Astrocyte of the spinal cord (primary cell): Measurements from ENCODE around the gene PARP1.

ENCODE experiments used
- DNase-seq: peaks from one replicate; pipeline ENCODE4 v3.0.0; 2011; ENCODE audit warnings: low read depth, low spot score
- H3K4me3 ChIP-seq: 2 replicates; pipeline ENCODE4 v1.5.1; 2011; ENCODE audit warnings: low read depth, mild to moderate bottlenecking, low read length, moderate library complexity
- CTCF ChIP-seq: IDR thresholded peaks from 2 replicates; pipeline ENCODE4 v1.5.1; 2012; ENCODE audit warnings: low read depth, mild to moderate bottlenecking, low read length, inconsistent platforms
- in situ Hi-C: cut with HindIII; loops from 2 replicates; pipeline ENCODE4 v1.10.0; 2017; ENCODE audit warnings: low sequenced_read_pairs

The PARP1 gene

DNA sequence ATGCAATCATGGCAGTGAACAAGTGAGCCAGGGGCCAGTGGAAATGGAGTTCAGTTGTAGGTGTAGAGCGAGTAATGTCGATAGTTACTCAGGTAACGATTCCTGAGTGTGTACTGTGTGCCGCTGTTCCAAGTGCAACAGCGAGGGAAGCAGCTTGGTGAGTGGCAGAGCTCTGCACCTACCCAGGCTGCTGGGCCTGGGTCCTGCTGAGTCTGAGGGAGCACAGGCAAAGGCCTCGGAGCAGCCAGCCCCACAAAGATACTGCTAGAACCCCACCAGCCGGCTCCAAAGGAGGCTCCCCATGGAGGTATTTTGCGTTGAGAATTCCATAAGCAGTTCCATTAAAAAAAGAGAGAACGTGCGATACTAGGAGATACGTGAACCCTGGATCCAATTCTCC lies 23.2 kb downstream of the PARP1 start:
- in situ Hi-C loops = no loop called here
- no peak for TF ChIP-seq CTCF
- no peak overlapping the region for H3K4me3 ChIP-seq
- DNase-seq = no peak

- DNase-seq = no peak
- no peak for TF ChIP-seq CTCF
- H3K4me3 ChIP-seq = no peak overlapping the region
- in situ Hi-C loops = no loop called here
Observed at GRCh38 chr1:226384040-226384439, 23.9 kb downstream of the PARP1 start.

GRCh38 chr1:226382030-226382429 lies 25.9 kb downstream of the PARP1 start:
- no peak for DNase-seq
- in situ Hi-C loops = no loop called here
- TF ChIP-seq CTCF = no peak
- no peak overlapping the region for H3K4me3 ChIP-seq

DNA sequence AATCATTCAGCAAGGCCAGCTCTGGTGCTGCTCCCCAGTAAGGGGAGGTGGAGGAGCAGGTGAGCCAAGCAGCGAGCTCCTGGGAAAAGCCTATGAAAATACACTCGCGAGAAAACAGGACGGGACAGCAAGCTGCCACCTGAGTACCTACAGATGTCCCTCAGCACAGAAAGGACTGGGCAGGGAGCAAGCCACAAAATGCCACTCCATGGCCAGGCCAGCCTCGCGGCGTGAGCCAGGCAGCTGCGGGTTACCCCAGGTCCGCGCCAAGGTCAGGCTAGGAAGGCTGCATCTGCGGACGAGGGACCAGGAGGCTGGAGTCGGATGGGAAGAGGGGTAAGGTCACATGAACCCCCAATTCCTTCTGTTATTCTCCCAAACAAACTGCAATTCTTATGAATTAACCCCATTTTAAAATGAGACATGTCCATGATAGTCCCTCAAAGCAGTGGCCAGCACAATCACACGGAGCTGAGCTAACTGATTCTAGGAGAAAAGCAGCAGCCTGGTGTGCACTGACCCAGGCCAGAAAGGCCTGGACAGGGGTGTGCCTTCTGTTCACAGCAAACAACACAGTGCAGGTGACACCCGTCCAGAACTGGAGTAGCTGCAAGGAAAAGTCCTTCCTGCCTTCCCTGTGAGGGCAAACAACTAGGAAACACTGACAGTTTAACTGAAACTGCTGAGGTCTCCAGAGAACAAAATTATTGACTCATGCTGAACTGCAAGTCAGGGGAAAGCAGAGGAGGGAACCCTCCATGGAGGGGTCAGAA lies 26.5 kb downstream of the PARP1 start:
- H3K4me3 ChIP-seq = no peak overlapping the region
- TF ChIP-seq CTCF = no peak
- no peak for DNase-seq
- in situ Hi-C loops = no loop called here

DNA sequence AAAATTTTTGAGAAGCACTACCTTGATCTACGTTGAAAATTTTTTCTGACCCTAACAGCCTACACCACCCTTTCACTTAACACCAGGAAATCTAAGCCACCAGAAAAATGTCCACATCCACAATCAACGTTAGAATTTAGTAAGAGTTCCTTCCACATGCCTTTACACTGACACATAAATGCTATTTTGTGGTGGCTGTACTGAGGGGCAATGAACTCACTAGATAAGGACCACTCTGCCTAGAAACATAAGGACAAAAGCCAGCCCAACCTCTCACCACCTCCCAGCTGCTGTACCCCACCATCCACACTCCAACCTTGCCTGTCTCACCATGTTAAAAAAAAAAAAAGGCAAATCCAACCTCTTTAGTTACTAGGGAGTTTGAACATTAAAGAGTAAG lies 29.8 kb downstream of the PARP1 start:
- H3K4me3 ChIP-seq = no peak overlapping the region
- in situ Hi-C loops = no loop called here
- no peak for TF ChIP-seq CTCF
- DNase-seq = peak; percentile 4

- H3K4me3 ChIP-seq = no peak overlapping the region
- DNase-seq = no peak
- in situ Hi-C loops = no loop called here
- TF ChIP-seq CTCF = no peak
Observed at GRCh38 chr1:226376300-226376699, 31.6 kb downstream of the PARP1 start.

GRCh38 chr1:226373376-226373775 lies 34.5 kb downstream of the PARP1 start:
- no peak for TF ChIP-seq CTCF
- peak; percentile 3 for DNase-seq
- in situ Hi-C loops = no loop called here
- H3K4me3 ChIP-seq = no peak overlapping the region
